Heart right ventricle (tissue), 16 donors: ENCODE measurements around the gene FAM83B. TPM values are rescaled to one million over a fixed set of nuclear protein-coding genes. Genes with fewer than 3 reads are reported as not detected.

ENCODE experiments used
- ATAC-seq, 8 donors: fragments of 200-7000 bp; cut with Tn5 transposase; one replicate each; pipeline ENCODE4 v1.9.1; 2020; ENCODE audit warnings: mild to moderate bottlenecking in 8 of 8, moderate library complexity in 8 of 8, moderate number of reproducible peaks in 1 of 8
- DNase-seq, 2 donors: peaks; one replicate each; pipeline ENCODE4 v3.0.0-alpha.2; 2020
- H3K27ac ChIP-seq, 10 donors: fragments of 200-600 bp; sonication (generic) in 2 of 10; one replicate each; pipeline versions ENCODE4 v1.5.0 to v1.8.0; 2020 to 2022; ENCODE audit warnings: mild to moderate bottlenecking in 3 of 10
- H3K27me3 ChIP-seq, 7 donors: fragments of 200-600 bp; one replicate each; pipeline ENCODE4 v1.8.0; 2021 to 2022; ENCODE audit warnings: mild to moderate bottlenecking in 2 of 7
- H3K36me3 ChIP-seq, 9 donors: fragments of 200-600 bp; sonication (generic) in 1 of 9; one replicate each; pipeline versions ENCODE4 v1.5.0 to v1.8.0; 2020 to 2022; ENCODE audit warnings: mild to moderate bottlenecking in 2 of 9
- H3K4me1 ChIP-seq, 9 donors: fragments of 200-600 bp; sonication (generic) in 1 of 9; one replicate each; pipeline versions ENCODE4 v1.5.0 to v1.8.0; 2020 to 2022; ENCODE audit warnings: mild to moderate bottlenecking in 4 of 9
- H3K4me3 ChIP-seq, 10 donors: fragments of 200-600 bp; sonication (generic) in 2 of 10; one replicate each; pipeline versions ENCODE4 v1.5.0 to v1.8.0; 2020 to 2022; ENCODE audit warnings: mild to moderate bottlenecking in 7 of 10, moderate library complexity in 2 of 10
- H3K9me3 ChIP-seq, 11 donors: fragments of 200-600 bp in 10 of 11; sonication (generic) in 2 of 11; one replicate each; pipeline versions ENCODE4 v1.5.0 to v1.8.0; 2013 to 2022; ENCODE audit warnings: mild to moderate bottlenecking in 2 of 11, control low read depth in 1 of 11, moderate library complexity in 1 of 11
- CTCF ChIP-seq, 9 donors: fragments of 200-600 bp; sonication (generic) in 2 of 9; IDR thresholded peaks; one replicate each; pipeline versions ENCODE4 v1.5.0 to v1.8.0; 2021 to 2022; ENCODE audit warnings: antibody characterized with exemption in 9 of 9, mild to moderate bottlenecking in 5 of 9, moderate library complexity in 1 of 9
- WGBS, 2 donors: extraction: QIAGEN DNeasy Blood & Tissue Kit; methylation state at CpG; one replicate each; pipeline ENCODE4 v1.1.7; 2013; ENCODE audit warnings: inconsistent platforms in 1 of 2; 5-methylcytosine and 5-hydroxymethylcytosine counted together
- intact Hi-C, 10 donors: fragments of 100-400 bp; cut with DNase I; formaldehyde crosslinking; loops; one replicate each; pipeline versions ENCODE4 v1.11.1 to v1.14.2; 2022
- polyA plus RNA-seq, 2 donors: library from polyadenylated mRNA; stranded (reverse); fragments of 200-250 nt; gene quantifications; one replicate each; pipeline ENCODE4 v1.2.3, GENCODE V29; 2013
- total RNA-seq, 10 donors: library from RNA; stranded (reverse); fragmentation: NEBNext Ultra II Directional in 3 of 10; extraction: Animal tissue kit (Norgen Biotek cat#: 25700) in 3 of 10; gene quantifications; one replicate each; pipeline versions ENCODE4 v1.2.1 to v1.2.4, GENCODE V29; 2021 to 2023
- donor health status: Arrhythmogenic right ventricular cardiomyopathy.
- donor health status: ischemic (EF 13 %, LVEDD 7.1; RV severe dilation, severe dysfunction).
- donor health status: healthy with polysubstance abuse.
- donor health status: DM: no; HTN: yes; CAD: no.
- donor health status: DM: no; HTN: no; CAD: no.
- donor health status: ischemic (EF 25% LVEDD 6.9; RV normal size, moderate dysfunction).
- donor health status: ischemic (EF 25% LVEDD 5.7; RV mildly dilated, moderate dysfunction).
- donor health status: healthy.
- donor health status: DM: yes; HTN: yes; CAD: no.
- donor health status: Ischemic cardiomyopathy.
- donor health status: ischemic (EF 35%, LVEDD 5.7; RV mildly dilated, moderate dysfunction).
- donor health status: nonischemic (EF 11% LVEDD 7.7; RV severe dilation, severe dysfunction).
- donor health status: DM: yes; HTN: yes; CAD: no.
- donor health status: PGD.
- donor health status: ischemic (EF 29% LVEDD 5.4; RV normal size, mild dysfunction).
- donor health status: nonischemic (EF 23%, LVEDD 6.1; RV moderate dilation, normal function).

FAM83B gene
- total and polyA plus RNA-seq, 12 donors, result 0.01 to 7.2 (median 0.28) TPM; not detected in 4

DNA sequence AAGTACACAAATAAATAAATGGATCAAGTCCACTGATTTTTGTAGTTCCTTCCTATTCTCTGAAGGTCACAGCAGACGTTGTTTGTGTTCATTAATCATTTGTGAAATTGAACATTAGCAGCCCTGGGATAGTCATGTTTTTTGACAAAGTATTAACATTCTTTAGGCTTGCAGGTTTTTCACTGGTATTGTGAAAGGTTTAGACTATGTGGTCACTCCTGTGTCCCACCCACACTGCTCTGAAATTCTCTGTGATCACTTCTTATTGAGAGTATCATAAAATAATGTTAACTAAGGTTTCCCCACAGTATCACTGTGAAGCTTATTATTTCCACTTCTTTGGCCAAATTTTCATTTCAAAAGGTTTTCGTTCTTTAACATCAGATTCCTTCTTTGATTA, 3.5 kb downstream of the FAM83B start:
- H3K27me3 ChIP-seq, result peaks cover 11 to 32% (median 23%) of the 10 kb centered on the region in 7 donors
- 71 to 76% methylated on average over 2 of the region's 2 CpGs for whole genome bisulfite sequencing, 2 donors
- intact Hi-C loops, result no loop called here

GRCh38 chr6:54856129-54856528, 9.6 kb downstream of the FAM83B start:
- Histone ChIP-seq H3K27ac (no peak overlapping the region), H3K27me3 (no peaks in the 10 kb centered on the region), H3K9me3 (peaks cover 0 to 19% (median 0%) of the 10 kb centered on the region in 11 donors), H3K4me1 (no peaks in the 10 kb centered on the region), H3K4me3 (no peak overlapping the region), H3K36me3 (no peaks in the 10 kb centered on the region)
- intact Hi-C loops, result no loop called here
- ATAC-seq (no peak), DNase-seq (no peak)
- WGBS, 2 donors, result 73 to 76% methylated on average over 3 of the region's 3 CpGs
- TF ChIP-seq CTCF (IDR thresholded peaks at IDR 0.05), result no peak

More for the DNA sequence above, 3.5 kb downstream of the FAM83B start:
- TF ChIP-seq CTCF (IDR thresholded peaks at IDR 0.05), result no peak
- peaks cover 0 to 19% (median 0%) of the 10 kb centered on the region in 11 donors for H3K9me3 ChIP-seq
- ATAC-seq (no peak), DNase-seq (no peak)
- no peaks in the 10 kb centered on the region for H3K36me3 ChIP-seq
- H3K4me3 ChIP-seq, result no peak overlapping the region
- H3K4me1 ChIP-seq, result peaks cover 0 to 5% (median 0%) of the 10 kb centered on the region in 9 donors
- no peak overlapping the region for H3K27ac ChIP-seq

DNA sequence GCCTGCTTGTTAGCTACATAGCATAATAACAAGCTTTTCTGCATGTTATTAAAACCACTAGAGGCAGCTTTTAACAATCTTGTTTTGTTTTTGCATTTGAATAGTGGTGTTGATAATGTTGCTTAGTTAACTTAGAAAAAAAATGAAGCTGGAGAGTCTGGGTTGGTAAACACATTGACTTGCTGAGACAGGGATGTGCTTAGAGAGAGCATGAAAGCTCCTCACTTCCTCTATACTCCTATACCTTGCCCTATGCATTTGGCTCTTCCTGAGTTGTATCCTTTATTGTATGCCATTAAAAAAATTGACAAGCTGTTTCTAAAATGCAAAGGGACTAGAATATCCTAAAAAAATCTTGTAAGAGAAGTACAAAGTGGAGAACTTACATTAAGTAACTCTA, 13.6 kb downstream of the FAM83B start:
- DNase-seq, result no peak
- no peak for TF ChIP-seq CTCF (IDR thresholded peaks at IDR 0.05)

GRCh38 chr6:54860739-54861138, 14.2 kb downstream of the FAM83B start:
- Histone ChIP-seq H3K27ac (no peak overlapping the region), H3K36me3 (no peaks in the 10 kb centered on the region), H3K4me3 (no peak overlapping the region), H3K27me3 (no peaks in the 10 kb centered on the region), H3K4me1 (no peaks in the 10 kb centered on the region), H3K9me3 (no peaks in the 10 kb centered on the region)
- no peak for TF ChIP-seq CTCF (IDR thresholded peaks at IDR 0.05)
- intact Hi-C loops, result no loop called here
- ATAC-seq (no peak), DNase-seq (no peak)
- WGBS, 2 donors, result 83 to 90% methylated on average over 5 of the region's 5 CpGs

More for the DNA sequence above, 13.6 kb downstream of the FAM83B start:
- Histone ChIP-seq H3K4me1 (no peaks in the 10 kb centered on the region), H3K4me3 (no peak overlapping the region), H3K27me3 (no peaks in the 10 kb centered on the region), H3K9me3 (no peaks in the 10 kb centered on the region), H3K27ac (no peak overlapping the region), H3K36me3 (no peaks in the 10 kb centered on the region)
- ATAC-seq, result no peak
- intact Hi-C loops, result no loop called here
